ENCODE results near the gene CNNM3. TPM values are rescaled to one million over a fixed set of nuclear protein-coding genes. Genes with fewer than 3 reads are reported as not detected.

CNNM3 gene
- total and polyA plus RNA-seq, 4 donors: 10.0 to 19.8 (median 16.1) TPM

DNA sequence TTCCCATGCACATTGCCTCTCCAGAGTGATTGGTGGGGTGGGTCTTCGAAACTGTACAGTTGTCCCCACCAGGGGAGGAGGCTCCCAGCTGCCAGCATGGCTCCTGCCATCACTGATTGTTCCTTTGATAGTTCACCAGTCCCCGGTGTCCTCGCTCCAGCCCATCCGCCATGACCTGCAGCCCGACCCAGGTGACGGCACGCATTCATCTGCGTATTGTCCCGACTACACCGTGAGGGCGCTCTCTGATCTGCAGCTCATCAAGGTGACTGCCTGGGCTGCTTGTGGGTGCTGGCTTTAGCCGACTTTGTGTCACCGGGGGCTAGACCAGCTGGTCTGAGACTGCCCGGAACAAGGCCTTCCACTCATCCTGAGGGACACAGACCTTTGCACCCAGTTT lies 12.4 kb downstream of the CNNM3 start:
- WGBS: 97% methylated on average over 14 of the region's 14 CpGs
- Histone ChIP-seq H3K27ac (ENCODE audit: low read depth in 1 of 2, low read length in 2 of 2) (no peak overlapping the region), H3K36me3 (ENCODE audit: control insufficient read depth in 4 of 4, insufficient read depth in 3 of 4, low read depth in 1 of 4, low read length in 3 of 4) (peaks cover 17 to 43% (median 29%) of the 10 kb centered on the region in 4 donors), H3K9me3 (ENCODE audit: control insufficient read depth in 4 of 4, low read length in 3 of 4) (no peaks in the 10 kb centered on the region), H3K27me3 (ENCODE audit: control insufficient read depth in 4 of 4, insufficient read depth in 4 of 4, low read length in 3 of 4) (no peaks in the 10 kb centered on the region), H3K9ac (ENCODE audit: low read depth in 1 of 2, low read length in 2 of 2) (no peak overlapping the region), H3K4me1 (ENCODE audit: control insufficient read depth in 4 of 4, insufficient read depth in 4 of 4, low read length in 3 of 4) (peaks cover 15 to 46% (median 42%) of the 10 kb centered on the region in 4 donors), H3K4me3 (ENCODE audit: low read depth in 1 of 3, low read length in 3 of 3) (no peak overlapping the region)
- DNase-seq (ENCODE audit: low spot score): no peak
- TF ChIP-seq NR2F2 (IDR thresholded peaks at IDR 0.05) (no peak), HNF4G (IDR thresholded peaks at IDR 0.05) (no peak), SP1 (IDR thresholded peaks at IDR 0.05) (no peak)
- TF ChIP-seq, protein P1, sequence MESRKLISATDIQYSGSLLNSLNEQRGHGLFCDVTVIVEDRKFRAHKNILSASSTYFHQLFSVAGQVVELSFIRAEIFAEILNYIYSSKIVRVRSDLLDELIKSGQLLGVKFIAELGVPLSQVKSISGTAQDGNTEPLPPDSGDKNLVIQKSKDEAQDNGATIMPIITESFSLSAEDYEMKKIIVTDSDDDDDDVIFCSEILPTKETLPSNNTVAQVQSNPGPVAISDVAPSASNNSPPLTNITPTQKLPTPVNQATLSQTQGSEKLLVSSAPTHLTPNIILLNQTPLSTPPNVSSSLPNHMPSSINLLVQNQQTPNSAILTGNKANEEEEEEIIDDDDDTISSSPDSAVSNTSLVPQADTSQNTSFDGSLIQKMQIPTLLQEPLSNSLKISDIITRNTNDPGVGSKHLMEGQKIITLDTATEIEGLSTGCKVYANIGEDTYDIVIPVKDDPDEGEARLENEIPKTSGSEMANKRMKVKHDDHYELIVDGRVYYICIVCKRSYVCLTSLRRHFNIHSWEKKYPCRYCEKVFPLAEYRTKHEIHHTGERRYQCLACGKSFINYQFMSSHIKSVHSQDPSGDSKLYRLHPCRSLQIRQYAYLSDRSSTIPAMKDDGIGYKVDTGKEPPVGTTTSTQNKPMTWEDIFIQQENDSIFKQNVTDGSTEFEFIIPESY (IDR thresholded peaks at IDR 0.05): no peak

DNA sequence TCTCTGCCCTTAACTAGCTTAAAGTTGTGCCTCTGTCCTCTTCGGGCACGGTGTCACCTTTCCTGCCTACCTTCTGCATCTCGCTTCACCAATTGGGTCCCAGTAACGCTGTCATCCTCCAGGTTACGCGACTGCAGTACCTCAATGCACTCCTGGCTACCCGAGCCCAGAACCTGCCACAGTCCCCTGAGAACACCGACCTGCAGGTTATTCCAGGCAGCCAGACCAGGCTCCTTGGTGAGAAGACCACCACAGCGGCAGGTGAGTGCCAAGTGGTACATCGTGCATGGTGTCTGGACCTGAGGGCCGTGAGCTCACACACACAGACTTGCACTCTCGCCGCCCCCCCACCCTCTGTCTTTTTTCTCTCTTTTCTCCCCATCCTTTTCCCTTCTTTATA lies 12.8 kb downstream of the CNNM3 start:
- Histone ChIP-seq H3K27ac (ENCODE audit: low read depth in 1 of 2, low read length in 2 of 2) (no peak overlapping the region), H3K9ac (ENCODE audit: low read depth in 1 of 2, low read length in 2 of 2) (no peak overlapping the region), H3K27me3 (ENCODE audit: control insufficient read depth in 4 of 4, insufficient read depth in 4 of 4, low read length in 3 of 4) (no peaks in the 10 kb centered on the region), H3K9me3 (ENCODE audit: control insufficient read depth in 4 of 4, low read length in 3 of 4) (no peaks in the 10 kb centered on the region), H3K4me3 (ENCODE audit: low read depth in 1 of 3, low read length in 3 of 3) (no peak overlapping the region), H3K36me3 (ENCODE audit: control insufficient read depth in 4 of 4, insufficient read depth in 3 of 4, low read depth in 1 of 4, low read length in 3 of 4) (peaks cover 17 to 43% (median 28%) of the 10 kb centered on the region in 4 donors), H3K4me1 (ENCODE audit: control insufficient read depth in 4 of 4, insufficient read depth in 4 of 4, low read length in 3 of 4) (peaks cover 15 to 46% (median 42%) of the 10 kb centered on the region in 4 donors)
- TF ChIP-seq HNF4A (conservative IDR thresholded peaks at IDR 0.05) (no peak), GABPA (IDR thresholded peaks at IDR 0.05 in 1 of 2, conservative IDR thresholded peaks at IDR 0.05 in 1 of 2) (no peak), FOXA2 (IDR thresholded peaks at IDR 0.05) (no peak), TAF1 (conservative IDR thresholded peaks at IDR 0.05) (no peak), SP1 (IDR thresholded peaks at IDR 0.05) (no peak), HNF4G (IDR thresholded peaks at IDR 0.05) (no peak), JUND (IDR thresholded peaks at IDR 0.05) (no peak), RAD21 (IDR thresholded peaks at IDR 0.05) (no peak), YY1 (IDR thresholded peaks at IDR 0.05) (no peak), RXRA (IDR thresholded peaks at IDR 0.05) (no peak), EGR1 (IDR thresholded peaks at IDR 0.05; ENCODE audit: low read depth in 2 of 2) (no peak), FOXA1 (IDR thresholded peaks at IDR 0.05) (no peak)
- TF ChIP-seq, protein P2, sequence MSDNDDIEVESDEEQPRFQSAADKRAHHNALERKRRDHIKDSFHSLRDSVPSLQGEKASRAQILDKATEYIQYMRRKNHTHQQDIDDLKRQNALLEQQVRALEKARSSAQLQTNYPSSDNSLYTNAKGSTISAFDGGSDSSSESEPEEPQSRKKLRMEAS (IDR thresholded peaks at IDR 0.05): no peak
- TF ChIP-seq, protein P3, sequence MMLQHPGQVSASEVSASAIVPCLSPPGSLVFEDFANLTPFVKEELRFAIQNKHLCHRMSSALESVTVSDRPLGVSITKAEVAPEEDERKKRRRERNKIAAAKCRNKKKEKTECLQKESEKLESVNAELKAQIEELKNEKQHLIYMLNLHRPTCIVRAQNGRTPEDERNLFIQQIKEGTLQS (IDR thresholded peaks at IDR 0.05): no peak
- TF ChIP-seq, protein P1 (IDR thresholded peaks at IDR 0.05): no peak
- TF ChIP-seq, protein P4, sequence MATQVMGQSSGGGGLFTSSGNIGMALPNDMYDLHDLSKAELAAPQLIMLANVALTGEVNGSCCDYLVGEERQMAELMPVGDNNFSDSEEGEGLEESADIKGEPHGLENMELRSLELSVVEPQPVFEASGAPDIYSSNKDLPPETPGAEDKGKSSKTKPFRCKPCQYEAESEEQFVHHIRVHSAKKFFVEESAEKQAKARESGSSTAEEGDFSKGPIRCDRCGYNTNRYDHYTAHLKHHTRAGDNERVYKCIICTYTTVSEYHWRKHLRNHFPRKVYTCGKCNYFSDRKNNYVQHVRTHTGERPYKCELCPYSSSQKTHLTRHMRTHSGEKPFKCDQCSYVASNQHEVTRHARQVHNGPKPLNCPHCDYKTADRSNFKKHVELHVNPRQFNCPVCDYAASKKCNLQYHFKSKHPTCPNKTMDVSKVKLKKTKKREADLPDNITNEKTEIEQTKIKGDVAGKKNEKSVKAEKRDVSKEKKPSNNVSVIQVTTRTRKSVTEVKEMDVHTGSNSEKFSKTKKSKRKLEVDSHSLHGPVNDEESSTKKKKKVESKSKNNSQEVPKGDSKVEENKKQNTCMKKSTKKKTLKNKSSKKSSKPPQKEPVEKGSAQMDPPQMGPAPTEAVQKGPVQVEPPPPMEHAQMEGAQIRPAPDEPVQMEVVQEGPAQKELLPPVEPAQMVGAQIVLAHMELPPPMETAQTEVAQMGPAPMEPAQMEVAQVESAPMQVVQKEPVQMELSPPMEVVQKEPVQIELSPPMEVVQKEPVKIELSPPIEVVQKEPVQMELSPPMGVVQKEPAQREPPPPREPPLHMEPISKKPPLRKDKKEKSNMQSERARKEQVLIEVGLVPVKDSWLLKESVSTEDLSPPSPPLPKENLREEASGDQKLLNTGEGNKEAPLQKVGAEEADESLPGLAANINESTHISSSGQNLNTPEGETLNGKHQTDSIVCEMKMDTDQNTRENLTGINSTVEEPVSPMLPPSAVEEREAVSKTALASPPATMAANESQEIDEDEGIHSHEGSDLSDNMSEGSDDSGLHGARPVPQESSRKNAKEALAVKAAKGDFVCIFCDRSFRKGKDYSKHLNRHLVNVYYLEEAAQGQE (IDR thresholded peaks at IDR 0.05): no peak
- 98% methylated on average over 13 of the region's 13 CpGs for WGBS
- DNase-seq (ENCODE audit: low spot score): no peak

Measured in liver (tissue), 9 donors.